ENCODE data around the gene HELZ. TPM values are rescaled to one million over a fixed set of nuclear protein-coding genes. Genes with fewer than 3 reads are reported as not detected.

The HELZ gene
- total and polyA plus RNA-seq, 2 of the 8 experiments (the other 6 are each of a cell fraction or from before 2014, with no cell fraction given), result 10.0 to 48.7 TPM

DNA sequence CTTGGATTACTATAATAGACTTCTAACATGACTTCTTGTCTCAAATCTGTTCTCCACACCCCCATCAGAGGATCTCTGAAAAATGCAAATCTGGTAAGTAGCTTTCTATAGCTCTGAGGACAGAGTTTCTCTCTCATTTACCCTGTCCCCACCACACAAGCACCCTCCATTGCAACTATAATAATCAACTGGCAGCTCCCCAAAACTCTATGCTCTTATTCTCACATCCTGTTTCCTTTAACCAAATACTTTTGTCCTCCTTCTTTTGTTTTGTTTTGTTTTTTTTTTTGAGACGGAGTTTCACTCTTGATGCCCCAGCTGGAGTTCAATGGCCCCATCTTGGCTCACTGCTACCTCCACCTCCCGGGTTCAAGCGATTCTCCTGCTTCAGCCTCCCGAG, 73.4 kb downstream of the HELZ start (continued):
- TF ChIP-seq, protein P1, sequence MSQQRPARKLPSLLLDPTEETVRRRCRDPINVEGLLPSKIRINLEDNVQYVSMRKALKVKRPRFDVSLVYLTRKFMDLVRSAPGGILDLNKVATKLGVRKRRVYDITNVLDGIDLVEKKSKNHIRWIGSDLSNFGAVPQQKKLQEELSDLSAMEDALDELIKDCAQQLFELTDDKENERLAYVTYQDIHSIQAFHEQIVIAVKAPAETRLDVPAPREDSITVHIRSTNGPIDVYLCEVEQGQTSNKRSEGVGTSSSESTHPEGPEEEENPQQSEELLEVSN (IDR thresholded peaks at IDR 0.05), result no peak
- TF ChIP-seq YY1 (IDR thresholded peaks at IDR 0.05; ENCODE audit: low read depth, low read length) (no peak), CREB1 (IDR thresholded peaks at IDR 0.05) (no peak)
